DMS 273 (cell line): Measurements from ENCODE around the gene MACROD1.

ENCODE experiments used
- DNase-seq: peaks from one replicate; lab custom pipeline; 2025; ENCODE audit not compliant: unreplicated experiment; lab: John Stamatoyannopoulos, UW

The MACROD1 gene

DNA sequence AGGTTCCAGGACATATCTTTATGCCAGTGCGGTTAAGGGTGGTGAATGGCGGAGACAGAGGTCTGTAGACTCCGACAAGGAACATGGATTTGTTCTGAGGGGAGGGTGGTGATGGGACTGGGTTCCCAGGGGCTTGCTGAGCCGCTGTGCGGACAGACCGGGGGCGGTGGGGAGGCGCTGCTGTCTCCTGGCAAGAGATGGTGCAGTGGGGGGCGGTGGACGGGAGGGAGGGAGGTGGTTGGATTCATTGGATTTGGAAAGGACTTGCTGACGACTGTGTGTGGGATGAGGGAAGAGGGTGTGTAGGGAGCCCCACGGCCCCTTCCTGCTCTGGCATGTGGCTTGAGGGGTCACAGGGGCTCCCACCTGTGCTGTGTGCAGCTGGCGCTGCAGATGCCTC, 87.0 kb downstream of the MACROD1 start:
- no peak for DNase-seq

DNA sequence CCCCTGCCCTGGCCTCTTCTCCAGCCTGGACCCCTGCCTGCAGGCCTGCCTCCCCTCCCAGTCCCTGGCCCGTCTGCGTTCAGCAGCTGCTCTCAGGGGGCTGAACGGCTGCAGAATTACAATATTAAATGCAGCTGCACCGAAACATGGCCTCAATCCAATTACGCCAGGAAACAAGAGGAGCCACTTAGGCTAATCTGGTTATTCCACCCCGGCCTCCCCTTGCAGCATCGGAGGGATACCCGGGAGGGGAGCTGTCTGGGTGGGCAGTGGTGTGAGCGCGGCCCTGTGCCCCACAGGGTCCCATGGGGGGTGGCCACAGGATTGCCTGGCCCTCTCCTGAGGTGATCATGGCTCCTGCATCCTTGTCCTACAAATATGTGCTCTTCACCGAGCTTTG, 87.6 kb downstream of the MACROD1 start:
- DNase-seq = no peak

DNA sequence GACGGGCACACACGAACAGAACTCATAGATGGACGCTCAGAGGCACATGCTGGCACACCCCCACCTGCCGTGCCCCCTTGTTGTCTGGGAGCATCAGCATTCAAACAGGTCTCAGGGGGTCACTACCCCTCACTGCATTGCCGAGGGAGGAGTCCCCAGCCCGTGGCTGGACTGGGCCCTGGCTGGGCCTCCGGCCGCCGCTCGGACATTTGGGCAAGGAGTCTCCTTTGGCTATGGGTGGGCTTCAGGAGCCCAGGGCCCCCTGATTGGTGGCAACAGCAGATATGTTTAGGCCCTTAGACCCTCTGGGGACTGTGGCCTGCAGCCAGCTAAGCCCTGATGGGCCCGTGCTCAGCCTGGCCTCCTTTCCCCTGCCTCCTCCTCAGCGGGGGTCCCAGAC, 88.3 kb downstream of the MACROD1 start:
- no peak for DNase-seq

DNA sequence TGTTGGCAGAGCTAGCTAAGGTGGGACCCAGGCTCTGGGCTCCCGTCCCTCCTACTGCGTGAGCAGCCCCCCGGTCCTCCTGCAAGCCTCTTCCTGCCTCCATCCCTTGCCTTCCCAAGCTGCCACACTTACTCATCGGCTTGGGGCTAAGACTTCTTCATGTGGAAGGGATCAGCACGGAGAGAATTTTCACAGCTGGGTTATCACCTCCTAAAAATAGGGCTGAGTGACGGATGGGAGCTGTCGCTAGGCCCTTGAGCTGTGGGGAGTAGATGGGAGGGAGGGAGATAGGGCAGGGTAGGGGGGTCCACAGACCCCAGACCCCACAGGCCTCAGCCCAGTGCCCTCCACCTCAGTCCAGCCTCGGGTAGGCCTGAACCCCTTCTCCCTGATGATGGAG, 89.2 kb downstream of the MACROD1 start:
- no peak for DNase-seq

DNA sequence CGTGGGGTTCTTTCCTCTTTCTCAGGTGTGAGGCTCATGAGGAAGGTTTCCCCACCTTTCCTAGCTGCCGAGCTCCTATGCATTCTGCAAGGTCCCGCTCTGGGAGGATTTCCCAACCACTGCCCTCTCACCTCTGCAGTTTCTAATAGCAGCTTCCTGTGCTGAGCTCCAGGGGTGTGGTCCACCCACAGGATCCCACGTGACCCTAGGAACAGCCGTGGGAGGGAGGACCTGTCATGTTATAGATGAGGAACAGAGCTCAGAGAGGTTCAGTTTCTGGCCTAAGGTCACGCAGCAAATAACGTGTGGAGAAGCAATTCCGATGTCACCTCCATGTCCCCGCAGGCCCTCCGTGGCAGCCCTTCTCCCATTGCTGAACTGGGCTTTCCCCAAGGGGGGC, 91.7 kb downstream of the MACROD1 start:
- no peak for DNase-seq

DNA sequence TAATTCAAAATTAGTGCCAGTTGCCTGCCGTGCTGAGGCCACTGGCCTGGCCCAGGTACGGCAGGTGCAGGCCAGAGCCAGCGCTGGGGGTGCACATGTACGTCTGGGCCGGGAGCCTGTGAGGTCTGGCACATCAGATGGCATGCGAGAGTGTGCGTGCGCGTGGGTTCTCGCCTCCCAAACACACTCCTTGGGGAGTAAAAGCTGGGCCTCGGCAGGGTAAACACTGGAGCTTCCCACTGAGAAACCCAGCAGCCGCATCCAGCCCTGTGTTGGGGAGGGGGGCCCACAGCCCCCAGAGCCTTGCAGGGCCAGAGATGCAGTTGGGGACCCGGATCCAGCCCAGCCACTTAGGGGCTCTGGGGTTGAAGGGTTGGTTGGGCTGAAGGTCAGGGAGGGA, 92.4 kb downstream of the MACROD1 start:
- DNase-seq = no peak

DNA sequence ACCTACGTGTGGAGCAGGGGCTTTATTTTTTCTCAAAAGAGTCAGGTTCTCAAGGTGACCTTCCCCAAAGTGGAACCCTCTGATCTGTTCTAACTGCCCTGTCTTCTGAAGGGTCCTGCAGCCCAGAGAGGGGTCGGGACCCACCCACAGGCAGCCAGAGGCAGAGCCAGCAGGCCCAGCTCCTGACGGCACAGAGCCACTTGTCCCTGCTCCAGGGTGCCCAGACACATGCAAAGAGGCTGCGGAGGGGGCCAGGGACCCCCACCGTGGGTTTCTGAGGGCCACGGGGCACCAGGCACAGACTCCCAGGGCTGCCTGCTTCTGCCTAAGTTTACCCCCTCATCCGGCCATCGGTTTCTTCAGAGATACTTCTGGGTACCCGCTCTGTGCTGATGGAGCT, 93.0 kb downstream of the MACROD1 start:
- no peak for DNase-seq

DNA sequence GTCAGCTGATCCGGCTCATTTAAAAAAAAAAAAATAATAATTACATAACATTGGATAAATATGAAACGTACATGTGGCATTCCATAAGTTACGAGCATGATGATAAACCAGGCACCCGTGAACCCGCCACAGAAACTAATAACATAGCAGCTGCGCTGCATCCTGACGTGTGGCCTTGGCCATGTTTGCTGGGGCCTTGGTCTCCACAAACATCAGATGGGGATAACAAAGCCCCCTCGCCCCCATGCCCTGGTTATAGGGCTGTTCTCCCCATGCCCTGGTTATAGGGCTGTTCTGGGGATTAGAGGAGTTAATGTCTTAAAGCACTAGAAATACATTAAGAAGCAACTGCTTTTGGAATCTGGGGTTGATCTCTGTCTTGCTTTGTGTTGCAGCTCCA, 93.5 kb downstream of the MACROD1 start:
- DNase-seq = no peak

DNA sequence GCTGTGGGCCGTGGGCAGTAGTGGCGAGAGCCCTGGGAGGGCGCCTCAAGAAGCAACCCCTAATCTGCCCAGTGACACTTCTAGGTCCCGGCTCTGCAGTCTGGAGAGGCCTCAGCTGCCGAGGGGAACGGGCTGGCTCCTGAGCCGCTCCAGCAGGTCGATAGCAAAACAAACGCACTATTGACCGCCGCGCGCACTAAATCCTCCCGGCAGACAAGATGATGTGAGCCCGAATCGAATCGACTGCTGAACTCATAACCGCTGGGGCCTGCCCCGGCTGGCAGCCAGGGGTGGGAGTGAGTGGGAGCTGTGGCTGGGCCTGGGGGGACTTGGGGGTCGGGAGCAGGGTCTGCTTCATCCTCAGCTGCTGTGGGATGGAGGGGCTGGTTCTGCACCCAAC, 94.1 kb downstream of the MACROD1 start:
- DNase-seq = no peak

DNA sequence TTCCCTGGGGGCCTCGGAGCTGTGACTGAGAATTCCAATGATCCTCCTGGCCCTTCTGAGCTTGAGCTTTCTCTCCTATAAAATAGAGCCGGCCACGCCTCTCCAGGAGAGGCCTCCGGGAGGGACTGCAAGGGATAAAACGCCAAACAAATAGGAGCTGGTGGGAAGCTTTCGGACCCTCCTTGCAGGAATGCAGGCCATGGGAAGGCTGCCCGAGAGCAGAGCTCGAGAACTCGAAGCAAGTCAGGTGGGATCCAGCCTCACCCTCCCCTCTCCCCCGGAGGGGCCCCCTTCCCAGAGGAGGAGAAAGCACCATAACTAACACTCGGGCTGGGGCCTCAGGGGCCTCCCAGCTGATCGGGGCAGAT, 95.6 kb downstream of the MACROD1 start:
- no peak for DNase-seq

DNA sequence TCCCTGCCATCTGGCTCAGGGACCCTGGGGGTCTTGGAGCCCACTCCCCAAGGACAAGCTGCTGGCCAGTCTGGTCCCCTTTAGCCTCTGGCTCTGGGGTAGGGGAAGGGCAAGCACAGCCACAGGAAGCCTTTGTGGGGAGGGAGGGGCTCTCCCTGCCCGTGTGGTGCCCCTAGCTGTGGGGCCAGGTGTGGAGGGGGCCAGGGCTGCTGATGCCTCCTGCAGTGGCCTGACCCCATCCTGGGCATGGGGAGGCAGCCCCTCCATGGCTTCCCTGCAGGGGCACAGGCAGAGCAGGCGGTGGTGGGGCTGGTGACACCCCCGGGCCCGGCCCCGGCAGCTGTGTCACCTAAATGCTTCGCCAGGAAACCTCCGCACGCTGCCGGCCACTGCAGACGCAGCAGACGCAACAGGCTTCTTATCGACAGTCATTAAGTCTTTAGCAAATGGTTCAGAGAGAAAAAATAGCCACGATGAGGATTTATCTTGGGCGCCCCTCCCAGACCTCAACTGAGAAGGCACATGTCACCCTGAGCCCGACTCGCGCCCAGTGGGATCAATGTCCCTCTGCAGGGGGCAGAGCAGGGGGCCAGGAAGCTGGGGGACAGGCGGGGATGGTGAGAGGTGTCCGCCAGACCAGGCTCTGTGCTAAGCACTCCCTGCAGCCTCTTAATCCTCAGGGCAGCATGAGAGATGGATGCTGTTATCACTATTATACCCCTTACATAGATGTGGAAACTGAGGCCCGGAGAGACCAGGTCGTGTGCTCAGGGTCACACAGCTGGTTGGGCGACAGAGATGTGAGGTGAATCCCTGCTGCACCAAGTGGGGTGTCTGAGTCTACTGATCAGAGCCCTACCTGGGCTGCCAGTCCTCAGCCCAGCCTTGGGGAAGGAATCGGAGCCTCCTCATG, 96.3 kb downstream of the MACROD1 start:
- no peak for DNase-seq

DNA sequence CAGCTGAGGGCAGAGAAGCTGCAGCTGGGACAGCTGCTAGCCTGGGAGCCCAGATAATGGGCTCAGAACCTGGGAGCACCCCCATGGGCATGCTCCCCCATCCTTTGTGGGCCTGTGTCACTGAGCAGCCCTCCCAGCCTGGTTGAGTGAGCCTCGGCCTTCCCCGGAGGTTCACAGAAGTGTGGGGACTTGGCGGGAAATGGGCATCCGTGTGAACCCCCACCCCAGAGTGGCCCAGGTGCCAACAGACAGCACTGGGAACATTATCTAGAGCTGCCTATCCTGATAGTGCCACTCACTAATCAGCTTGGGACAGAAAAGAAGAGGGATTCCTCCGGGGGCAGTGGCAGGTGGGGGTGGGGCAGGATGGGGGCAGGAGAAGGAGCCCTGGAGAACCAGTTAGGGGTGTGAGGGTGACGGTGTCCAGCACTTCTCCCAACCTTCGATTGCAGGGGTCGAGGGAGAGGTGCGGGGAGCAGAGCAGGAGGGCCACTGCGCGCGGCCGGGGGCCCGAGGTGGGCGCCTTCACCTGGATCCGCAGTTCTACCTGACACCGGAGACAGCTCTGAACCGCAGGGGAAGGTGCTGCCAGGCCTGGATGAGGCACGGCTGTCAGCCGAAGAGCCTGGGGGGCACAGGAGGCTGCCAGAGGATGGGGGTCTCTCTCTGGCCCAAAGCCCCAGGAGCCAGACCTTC, 97.1 kb downstream of the MACROD1 start:
- DNase-seq = no peak

DNA sequence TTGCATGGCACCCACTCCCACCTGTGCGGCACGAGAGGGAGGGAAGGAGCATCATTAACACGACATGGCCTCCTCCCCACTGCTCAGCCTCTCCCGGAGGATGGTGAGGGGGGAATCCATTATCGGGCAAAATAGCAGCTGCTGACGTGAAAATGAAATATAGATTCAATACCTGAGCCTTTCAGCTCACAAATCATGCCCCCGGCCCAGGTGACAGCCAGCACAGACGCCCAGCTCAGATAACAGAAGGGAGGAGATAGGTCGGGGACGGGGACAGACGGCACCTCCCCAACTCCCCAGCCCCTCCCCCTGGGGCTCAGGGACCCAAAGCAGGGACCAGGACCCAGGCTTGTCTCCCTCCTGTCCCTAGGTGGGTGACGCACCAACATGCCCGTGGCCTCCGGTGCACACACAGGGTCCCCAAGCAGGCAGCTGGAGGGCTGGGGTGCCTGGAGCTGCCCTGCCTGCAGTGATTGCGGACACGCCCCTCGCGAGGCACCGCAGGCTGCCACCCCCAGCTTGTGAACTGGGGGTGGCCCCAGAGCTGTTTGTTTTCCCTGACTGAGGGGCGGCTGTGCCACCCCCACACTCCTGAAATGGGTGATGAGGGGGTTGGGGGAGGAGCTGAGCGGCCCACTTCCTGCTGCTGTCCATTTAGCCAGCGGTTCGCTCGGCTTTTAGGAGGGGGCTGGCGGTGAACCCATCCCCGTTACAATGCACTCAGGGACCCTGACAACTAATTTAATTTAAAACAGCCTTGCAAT, 98.5 kb downstream of the MACROD1 start:
- no peak for DNase-seq

DNA sequence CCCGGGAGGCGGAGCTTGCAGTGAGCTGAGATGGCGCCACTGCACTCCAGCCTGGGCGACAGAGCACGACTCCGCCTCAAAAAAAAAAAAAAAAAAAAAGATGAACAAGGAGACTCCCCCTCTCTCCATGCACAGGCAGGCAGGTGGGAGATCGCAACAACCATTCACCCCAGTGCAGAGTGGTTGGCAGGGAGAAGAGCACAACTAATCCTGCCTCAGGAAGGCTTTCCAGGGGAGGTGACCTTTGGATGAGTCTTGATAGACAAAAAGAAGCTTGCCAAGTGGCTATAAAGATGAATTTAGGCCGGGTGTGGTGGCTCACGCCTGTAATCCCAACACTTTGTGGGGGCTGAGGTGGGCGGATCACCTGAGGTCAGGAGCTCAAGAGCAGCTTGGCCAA, 100.2 kb downstream of the MACROD1 start:
- no peak for DNase-seq

DNA sequence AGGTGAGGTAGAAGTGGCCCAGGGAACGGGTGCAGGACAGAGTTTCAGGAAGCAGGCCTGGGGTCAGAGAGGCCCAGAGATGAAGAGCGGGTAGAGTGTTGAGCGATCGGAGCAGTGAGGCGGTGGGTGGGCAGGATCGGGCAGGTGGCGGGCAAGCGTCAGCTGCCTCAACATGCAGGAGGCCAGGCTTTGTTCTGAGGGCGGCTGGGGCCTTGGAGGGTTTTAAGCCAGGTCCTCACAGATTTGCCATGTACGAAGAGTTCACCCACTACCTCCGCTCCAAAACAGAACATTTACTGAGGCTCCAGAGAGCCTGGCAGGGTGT, 100.8 kb downstream of the MACROD1 start:
- no peak for DNase-seq

DNA sequence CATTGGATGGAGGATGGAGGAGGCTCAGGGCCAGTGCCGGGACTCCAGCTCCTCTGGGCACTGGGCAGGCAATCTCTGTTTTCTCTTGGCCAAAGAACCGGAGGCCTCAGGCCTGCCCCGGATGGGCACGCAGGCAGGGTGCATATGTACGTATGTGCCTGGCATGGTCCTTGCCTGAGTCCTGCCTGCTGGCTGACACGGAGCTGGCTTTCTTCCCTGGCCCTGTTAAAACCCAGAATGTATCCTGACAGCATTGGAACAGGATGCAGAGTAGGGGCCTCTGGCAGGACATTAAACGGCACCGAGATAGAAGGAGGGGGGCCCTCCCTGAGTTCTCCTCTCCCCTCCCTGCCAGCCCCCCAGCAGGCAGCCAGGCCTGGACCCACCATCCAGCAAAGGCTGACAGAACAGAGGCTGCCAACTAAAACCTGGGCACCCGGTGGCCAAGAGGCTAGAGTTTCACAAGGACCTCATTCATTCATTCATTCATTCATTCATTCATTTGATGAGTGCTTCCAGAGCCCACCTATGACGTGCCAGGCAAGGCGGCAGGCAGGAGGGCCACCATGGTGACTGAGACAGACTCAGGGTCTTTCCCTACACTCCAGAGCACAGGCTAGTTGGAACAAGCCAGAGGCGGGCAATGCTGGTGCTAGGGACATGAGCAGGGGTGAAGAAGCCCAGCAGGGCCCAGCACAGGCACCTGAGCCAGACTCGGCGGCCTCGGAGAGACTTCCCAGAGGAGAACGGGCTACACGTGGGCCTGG, 101.4 kb downstream of the MACROD1 start:
- DNase-seq = no peak

DNA sequence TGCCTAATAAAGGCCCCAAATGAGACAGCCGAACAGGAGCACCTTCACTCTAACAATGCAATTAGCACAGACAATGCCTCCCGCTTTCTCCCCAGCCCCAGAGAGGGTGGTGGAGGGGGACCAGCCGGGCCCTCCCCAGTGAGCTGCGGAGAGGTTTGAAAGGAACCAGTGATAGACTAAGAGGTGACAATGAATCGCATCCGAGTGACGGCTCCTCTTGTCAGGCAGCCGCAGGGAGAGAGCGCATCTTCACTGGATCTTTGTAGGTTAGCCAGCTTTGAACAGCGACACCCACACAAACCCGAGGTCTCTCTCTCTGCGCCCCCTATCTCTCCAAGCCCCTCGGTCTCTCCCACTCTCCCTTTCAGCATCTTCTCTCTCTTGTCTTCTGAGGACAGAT, 102.1 kb downstream of the MACROD1 start:
- DNase-seq = no peak

DNA sequence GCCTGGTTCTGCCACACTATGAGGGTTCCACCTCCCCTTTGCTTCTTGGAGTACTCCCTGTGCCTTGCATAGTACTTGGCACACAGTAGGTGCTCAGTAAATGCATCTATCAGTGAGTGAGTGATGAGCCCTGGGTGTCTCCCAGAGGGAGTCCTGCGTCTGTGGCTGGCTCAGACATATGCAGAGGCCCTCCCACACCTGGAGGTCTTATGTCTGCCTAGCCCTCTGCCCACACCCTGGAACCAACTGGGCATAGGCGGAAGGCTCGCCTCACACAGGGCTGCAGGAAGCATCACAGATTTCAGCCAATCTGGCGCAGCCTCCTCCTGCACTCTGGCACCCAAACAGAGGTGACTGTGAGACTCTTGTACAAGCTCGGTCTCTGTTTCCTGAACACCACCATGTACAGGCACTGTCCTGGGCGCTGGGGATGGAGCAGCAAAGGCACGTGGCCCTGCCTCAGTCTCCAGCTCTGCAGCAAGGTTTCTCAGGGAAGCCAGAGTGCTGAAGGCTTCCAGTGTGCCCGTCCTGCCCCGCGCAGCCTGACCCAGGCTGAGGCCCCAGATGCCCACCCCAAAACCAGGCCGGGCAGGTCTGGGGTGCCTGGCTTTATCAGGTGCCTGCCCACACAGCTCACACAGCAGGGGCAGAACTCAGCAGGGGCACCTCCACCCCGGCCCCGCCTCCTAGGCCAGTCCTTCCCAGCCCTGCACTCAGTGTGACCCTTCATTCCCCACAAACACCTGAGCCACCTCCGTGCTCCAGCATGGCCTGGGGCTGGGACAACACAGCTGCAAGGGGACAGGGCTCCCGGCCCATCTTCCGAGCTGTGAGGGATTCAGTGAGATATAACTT, 103.5 kb downstream of the MACROD1 start:
- no peak for DNase-seq

DNA sequence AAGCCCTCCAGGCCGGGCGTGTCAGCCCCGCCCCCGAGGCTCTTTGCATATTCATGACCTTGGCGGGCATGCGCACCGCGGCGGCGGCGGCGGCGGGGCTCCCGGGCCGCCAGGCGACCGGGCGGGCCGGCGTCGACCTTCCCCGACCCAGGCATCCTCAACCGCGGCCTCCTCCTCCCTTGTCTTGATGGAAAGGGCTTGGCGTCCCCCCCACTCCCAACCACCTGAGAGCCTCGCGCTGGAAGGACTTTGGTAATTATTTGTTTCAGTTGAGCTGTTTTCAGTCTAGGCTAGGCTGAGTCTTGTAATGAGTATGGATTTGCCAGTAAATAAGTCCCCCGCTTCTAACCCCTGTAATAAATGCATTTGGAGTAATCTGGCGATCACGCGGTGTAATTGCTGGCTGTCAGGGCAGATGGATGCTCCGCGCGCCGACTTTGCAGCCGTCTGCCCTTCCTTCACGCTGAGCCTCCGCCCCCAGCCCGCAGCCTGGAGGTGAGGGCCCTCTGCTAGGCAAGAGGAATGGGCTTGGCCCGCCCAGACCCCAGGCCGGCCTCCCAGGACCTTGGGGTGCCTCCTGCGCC, 105.0 kb downstream of the MACROD1 start:
- DNase-seq = peak; percentile 86

DNA sequence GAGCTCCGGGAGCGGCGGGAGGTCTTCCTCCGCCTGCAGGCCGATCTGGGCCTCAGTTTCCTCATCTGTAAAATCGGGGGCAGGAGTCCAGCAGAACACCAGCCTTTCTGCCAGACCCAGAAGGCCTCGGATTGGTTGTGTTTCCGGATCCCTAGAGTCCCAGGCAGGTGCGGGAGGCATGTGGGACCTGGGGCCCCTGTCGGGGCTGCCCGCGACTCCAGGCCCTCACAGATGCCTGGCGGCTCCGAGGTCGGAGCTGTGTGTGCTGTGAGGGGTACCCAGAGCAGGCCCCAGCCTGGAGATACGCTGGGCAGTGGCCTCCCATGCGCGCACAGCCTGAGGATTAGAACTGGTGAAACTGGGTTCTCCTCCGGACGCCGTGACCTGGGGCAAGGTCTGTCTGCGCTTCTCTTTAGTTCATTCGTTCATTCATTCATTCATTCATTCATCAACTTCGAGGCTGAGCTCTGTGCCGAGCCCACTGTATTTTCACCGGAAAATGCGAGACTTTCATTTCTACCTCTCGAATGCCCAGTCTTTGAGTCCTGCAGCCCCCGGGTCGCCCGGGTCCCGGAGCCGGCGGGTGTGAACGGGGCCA, 105.6 kb downstream of the MACROD1 start:
- no peak for DNase-seq
